KG1 (cell line): Measurements from ENCODE around the gene AUTS2.

ENCODE experiments used
- DNase-seq: peaks from one replicate; lab custom pipeline; 2025; lab: John Stamatoyannopoulos, UW

The AUTS2 gene

DNA sequence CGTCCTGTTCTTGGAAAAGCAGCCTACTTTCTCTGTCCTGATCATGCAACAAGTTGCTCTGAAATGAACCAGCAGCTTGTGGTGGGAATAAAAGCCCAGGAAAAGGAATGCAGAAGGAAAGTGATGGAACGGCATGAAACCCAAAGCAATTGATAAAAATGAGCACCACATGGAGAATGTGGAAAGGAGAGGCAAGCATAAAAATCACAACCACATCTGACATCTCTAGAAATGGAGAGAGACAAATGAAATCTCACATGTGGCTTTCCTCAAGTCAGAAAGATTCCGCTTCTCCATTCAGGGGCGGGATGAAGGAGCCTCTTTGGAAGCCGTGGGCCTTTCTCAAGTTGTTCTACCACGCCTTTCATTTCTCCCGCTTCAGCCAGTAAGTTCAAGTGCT, 902.0 kb downstream of the AUTS2 start:
- DNase-seq, result no peak

DNA sequence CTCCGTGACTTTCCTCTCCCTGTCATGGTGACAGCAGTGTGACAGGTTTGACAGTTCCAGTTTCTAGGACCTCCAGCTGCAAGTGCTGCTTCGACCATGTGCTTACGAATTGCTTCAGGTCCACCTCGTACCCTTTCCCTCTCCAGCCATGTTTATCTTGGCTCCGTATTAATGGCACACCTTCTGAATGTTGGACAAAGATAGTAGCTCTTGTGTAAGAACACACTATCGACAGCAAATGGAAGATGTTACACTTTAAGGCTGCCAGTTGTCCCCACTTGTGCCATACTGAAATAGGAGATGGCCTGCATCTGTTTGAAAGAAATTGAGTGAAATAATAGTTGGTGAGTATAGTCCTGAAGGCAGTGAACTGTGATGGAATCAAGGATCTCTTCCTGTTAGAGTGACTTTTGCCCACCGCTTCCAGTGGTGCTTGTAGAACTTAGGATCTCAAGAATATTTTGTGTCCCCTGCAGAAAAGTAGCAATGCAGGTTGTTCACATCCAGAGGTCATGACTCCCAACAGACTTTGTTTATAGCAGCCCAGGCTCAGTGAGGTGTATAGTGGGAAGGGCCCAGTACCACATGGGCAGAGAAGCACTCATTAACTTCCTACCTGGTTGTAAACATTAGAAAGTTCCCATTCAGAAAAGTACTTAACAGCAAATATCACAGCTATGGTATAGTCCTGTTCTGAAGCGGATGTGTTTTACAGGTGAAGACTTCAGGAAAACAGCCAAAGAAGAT, 904.0 kb downstream of the AUTS2 start:
- DNase-seq, result no peak

DNA sequence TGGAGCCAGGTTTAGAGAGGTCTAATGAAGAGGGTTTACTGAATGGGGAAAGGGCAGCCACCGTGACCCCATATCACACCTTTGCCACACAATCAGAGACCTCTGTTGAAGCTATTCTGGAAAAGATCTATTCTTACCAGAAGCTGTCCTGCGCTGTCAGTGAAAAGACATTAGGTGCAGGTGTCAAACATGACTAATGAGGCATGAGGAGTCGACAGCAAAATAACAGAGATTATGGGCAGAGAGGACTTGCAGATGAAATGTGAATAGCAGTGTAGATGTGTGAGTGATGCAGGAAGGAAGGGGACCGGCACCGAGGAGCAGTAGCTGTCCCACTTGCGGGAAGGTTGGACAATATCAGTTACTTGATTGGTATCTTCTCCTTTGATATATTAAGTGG, 906.0 kb downstream of the AUTS2 start:
- no peak for DNase-seq

DNA sequence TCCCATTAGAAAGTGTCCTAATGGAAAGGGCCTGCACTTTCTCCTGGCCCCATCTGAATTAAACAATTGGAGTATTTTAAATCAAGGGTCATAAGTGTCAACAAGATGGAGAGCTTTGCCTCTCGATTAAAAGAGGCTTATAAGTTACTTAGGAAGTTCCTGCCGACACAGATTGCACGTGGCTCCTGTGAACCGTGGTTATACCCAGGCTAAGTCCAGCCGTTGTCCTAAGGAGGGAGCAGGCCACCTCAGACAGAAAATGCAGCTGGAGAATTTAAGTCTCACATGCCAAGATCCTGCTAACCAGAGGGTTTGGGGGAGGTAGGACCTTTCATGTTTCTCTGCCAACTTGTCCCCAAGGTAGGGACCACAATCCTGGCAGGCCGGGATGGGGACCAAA, 907.2 kb downstream of the AUTS2 start:
- DNase-seq, result no peak

DNA sequence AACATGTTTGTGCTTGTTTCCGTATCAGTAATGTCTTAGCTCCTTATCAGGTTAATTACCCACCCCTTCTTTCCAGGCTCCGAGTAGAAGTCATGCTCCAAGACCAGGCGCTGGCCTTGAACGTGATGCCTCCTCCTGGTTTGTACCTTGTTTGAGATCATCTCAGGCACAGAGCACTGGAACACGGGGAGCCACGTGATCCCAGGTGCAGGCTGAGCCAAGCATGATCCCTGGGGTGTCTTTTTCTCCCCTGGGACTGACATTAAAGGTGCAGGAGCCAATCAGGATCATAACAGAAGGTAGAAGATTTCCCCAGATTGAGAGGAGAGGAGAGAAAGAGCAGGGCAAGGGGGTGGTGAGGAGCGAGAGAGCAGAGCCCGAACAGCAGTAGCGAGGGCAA, 907.6 kb downstream of the AUTS2 start:
- DNase-seq, result no peak

DNA sequence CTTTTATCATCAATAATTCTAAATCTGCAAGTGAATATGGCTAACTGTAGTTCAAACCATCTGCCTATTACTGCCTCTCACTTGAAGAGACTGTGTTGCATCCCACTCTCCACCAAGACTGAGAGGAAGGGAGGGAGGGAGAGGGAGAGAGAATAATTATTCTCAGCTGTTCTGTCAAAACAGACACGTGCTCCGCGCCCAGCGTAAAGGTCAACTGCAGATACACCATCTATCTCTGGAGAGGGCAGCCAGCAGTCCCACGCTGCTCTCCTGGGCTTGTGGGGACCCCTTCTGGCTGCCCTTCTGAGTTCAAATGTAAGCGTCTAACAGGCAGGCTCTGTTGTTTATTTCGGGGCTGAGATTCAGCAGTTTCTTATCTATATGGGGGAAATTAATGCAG, 908.2 kb downstream of the AUTS2 start:
- DNase-seq, result no peak

DNA sequence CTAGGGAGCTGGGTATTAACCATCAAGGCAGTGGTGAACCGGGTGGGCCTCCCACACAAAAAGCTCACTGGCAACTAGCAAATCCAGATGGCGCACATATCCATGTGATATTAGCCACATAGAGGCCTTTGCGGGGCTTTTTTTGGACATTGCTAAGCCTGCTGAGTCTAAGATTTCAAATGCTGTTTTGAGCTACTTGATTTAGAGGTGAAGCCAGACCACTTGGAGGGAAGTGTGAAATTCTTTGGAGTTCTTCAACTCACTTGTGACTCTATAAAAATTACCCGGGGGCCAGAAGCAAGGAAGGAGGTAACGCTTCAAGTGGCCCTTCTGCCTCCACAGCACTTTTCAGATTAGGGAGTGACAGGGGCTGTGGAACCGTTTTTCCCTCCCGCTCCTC, 913.9 kb downstream of the AUTS2 start:
- no peak for DNase-seq

DNA sequence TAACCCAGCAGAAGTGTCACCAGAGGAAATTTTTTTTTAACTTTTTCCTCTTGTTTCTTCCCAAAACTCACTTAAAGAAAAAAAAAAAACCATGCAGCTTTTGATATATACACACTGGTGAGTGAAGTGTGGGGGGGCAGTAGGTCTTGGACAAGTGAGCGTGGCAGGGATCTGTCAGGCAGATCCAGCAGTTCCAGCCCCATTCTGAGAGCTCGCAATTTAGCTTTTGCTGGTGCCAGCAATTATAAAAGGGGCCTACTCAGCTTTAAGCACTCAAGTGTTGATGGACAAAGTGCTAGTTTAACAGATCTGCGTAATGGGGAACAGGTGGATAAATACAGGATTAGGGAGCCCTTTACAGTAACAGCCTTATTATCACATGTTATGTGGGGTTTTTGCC, 914.5 kb downstream of the AUTS2 start:
- DNase-seq, result no peak

DNA sequence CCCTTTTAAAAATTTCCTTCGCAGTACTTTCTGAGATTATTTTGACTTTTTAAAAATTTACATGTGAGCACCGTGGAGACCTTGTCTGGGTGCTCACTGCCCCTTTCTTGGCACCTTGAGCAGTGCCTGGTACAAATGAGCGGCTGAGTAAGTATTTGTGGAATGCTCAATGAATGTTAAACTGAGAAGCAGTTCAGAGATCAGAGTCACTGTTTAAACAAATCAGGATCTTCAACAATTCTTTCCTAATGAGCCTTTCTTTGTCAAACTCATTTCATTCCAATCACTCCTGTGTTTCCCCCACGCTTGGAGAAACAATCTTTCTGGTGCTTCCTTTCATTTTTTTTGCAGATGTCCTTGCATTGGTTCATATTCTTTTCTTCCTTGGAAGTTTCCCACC, 922.3 kb downstream of the AUTS2 start:
- DNase-seq, result no peak

DNA sequence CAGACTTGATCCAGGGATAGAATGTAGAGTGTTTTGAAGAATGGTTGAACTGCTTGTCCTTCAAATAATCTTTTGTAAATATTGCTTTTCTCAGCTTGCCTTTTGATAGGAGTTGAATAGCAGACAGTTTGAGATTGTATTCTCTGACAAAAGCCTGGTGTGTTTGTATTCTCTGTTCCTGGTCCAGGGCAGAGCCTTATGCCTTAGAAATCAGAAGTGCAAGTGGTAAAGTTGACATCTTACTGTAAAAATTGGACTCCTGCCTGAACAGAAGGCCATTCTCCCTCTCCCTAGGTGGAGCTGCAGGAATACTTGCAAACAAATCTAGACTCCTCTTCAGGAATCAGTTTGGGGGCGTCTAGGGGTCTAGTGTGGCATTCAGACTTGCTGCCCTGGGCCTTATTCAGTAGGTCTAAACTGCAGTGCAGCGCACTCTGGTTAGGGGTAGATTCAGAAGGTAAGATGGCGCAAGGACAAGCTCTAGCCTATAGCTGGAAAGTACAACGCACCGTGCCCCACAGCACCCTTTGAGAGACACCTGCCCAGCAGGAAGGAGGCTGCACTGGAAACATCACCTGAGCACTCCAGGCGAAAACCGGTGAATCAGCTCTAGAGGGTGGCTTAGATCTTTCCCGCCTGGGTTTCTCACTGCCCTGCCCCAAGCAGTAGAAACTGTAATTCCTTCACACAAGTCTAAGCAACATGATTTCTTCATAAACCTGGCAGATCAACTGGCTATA, 925.1 kb downstream of the AUTS2 start:
- DNase-seq, result no peak

DNA sequence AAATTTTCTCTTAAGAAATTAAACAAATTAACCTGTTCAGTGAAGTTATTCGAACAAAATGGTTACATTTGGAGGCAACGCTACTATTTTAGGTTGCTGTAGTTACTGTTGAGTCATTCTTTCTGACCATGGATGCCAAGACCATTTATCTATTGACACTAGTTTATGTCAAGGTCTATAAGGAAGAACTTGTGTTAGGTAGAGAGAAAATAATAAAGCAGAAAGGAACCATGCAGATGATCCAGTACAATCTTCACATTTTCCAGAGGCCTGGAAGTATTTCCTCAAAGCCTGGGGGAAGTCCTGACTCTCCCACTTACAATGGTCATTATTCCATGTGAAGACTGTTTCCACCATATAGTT, 925.7 kb downstream of the AUTS2 start:
- no peak for DNase-seq

DNA sequence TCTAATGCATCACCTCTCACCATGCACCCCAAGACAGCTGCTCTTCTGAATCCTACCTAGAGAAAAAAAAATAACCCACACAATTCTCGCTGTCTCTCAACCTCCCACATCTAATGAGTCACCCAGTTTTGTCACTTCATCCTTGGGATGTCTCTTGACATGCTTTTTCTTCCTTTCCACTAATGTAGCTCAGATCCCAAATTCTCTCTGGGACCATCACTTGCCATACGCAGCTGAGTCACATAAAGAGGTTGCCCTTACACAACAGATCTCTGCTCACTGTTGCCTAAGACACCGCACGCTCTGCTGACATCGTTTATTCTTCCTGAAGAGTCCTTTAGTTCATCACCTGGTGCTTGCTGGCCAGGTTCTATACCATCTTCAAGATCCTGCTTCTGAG, 927.7 kb downstream of the AUTS2 start:
- DNase-seq, result no peak

DNA sequence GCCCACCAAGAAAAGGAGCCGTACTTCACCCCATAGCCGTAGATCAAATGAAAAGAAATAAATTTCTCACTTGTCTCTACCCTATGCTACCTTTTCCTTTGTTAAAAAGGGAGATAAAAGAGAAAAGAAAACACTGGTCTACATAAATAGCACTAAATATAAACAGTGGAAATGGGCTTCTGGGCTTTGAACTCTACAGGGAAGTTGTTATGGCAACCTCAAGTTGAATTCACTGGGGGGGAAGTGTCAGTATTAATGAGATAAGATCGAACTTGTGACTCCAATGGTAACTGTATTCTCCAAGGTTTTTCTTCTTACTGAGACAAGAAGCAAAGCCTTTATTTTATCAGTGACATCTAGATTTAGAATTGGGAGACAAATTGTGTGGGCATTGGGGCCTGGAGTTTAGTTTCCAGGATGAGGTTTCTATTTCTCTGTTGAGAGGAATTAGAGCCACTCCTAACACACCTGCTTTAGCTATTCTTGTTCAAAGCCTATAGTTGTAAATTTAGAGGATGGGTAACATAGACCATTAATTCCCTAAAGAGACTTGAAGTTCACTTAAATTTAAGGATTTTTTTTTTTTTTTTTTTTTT, 929.3 kb downstream of the AUTS2 start:
- DNase-seq, result no peak

DNA sequence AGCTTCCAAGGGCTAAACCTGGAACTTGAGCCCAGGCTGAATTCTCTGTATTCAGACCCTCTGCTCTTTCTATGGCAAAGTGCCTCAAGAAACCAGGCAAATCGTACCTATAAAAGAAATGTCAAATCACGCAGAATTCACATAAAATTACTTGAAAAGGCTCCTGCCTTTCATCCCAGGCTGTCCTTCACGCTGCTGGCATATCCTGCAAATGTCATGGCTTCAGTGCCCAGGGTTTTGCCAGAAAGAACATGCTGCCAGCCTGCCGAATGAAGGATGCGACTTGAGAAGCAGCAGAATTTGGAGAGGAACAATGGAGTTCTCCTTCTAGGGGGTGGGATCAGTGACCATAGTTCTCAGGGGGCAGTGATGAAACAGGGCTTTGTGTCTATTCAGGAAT, 931.2 kb downstream of the AUTS2 start:
- no peak for DNase-seq

DNA sequence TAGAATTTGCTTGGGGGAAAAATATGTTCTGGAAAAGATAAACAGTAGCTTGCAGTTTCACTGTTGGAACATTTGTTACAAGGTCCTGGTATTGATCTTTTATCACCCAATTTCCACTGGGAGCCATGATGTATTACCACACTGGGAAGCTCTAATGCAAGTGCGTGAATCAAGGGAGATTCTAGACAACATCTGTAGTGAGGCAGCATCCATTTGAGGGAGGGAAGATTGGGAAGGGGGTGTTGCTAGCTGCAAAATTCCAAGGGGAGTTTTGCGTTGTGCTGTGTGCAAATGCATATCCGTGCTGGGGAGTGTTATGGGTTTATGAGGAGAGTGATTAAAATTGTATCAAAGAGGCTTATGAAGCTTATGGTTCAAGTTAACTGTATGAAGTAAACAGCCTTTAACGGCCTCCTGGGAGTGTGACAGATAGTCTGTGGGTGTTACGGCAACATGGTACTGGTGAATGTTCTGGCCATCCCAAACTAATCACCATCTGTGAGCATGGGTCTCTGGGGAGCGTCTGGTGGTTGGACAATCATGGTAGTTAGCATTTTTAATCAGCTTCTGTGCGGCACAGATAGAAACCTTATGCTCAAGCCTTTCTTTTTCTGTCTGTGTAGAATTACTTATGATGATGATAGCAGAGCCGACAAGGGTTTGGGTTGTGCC, 931.8 kb downstream of the AUTS2 start:
- DNase-seq, result no peak

DNA sequence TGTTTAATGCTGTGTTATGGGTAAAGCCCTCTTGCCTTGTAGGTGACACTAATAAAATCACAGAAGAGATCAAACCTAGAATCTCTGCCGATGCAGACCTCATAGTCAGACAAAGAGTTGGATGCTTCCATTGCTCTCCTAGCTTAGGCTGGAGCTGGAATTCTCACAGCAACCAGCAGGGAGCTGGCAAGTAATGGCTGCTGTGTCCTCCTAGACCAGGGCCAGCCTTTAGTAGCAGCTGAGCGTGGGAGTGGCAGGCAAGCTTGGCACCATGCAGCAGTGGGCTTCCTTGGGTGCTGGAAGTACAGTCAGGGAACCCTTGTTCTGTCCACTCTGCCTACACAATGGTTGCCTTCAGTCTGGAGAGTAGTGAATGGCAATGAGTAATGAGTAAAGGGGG, 935.3 kb downstream of the AUTS2 start:
- DNase-seq, result no peak

DNA sequence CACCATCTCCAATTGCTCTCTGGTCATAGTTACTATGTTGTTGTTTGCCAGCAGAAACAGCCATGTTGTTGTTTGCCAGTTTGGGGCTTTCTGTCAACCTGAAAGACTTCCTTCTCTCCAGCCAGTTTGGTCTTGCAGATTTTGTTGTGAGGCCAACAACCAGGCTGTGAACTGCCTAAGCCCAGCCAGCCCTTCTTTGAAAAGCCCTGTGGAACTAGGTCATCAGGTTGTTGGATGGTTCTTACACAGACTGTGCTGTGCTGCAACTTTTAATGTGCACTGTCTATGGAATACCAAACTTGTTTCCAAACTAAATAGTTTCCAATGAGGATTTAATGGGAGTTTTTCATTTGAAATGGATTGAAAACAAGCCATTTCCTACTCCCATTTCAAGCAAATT, 940.9 kb downstream of the AUTS2 start:
- no peak for DNase-seq

DNA sequence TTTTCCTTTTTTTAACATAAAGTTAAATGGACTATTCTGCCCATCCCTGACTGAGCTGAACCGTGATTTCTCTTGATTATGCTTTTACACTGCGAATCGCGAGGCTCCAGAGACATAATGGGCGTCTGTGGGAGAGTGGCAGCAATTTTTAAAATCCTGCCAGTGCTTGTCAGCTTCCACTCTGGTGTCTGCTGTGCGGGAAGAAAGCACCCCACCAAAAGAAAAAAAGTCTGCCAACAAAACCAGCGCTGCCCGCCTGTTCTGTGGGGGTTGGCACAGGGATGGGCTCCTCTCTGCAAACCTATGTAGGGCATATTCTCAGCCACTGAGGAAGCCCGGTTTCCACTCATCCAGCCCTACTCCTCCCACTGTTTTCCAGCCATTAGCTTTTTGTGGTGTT, 941.3 kb downstream of the AUTS2 start:
- no peak for DNase-seq

DNA sequence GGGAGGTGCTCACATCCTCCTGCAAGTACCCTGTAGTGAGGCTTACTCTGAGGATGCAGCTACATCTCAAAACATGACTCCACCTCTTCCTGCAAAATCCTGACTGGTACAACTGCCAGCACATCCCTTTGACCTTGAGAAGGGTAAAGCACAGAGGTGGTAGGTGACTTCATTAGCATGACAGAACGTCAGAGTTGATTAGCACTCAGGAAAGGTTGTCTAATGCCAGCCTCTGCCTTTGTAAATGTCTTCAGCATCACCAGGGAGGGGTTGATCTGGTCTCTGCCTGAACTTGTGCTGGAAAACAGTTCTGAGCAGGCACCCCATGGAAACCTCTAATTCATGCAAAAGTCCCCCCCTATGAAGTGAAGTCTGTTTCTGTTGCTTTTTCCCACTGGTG, 942.4 kb downstream of the AUTS2 start:
- no peak for DNase-seq

DNA sequence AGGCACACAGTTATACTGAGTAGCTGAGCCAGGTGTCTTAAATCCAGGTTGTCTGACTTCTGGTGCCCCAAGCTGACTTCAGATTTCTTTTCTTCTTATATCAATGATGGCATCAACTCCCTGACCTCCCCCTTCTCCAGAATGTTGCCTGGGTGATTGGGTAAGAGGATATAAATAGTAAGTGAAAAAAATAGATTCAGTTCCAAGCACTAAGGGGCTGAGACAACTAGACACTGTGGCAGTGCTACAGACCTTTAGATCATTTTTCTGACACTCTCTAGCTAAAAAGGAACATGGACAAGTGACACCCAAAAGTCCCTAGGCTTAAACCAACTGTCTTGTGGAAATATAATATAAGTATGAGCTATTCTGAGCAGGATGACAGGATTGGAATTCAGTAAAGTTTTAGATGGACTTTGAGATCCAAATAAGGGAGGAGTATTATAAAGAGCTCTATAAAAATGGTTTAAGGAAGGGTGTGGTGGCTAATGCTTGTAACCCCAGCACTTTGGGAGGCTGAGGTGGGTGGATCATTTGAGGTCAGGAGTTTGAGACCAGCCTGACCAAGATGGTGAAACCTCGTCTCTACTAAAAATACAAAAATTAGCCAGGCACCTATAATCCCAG, 944.6 kb downstream of the AUTS2 start:
- DNase-seq, result no peak

DNA sequence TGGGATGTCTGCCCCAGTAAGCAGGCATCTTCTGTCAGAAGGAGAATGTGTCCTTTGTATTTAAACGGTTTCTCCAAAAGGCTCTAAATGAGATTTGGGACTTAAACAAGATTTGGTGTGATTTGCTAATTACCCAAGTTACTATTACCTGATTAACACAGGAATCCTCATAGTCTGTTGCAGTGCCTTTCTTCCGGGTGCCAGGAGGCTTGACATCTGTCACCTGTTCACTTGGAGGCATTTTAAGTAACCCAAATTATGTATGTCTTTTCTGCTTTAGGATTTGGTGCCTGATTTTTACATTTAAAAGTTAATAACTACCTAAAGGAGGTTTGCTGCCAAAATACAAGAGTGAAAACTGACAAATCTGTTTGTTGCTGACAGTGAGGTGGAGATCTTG, 945.7 kb downstream of the AUTS2 start:
- DNase-seq, result no peak

DNA sequence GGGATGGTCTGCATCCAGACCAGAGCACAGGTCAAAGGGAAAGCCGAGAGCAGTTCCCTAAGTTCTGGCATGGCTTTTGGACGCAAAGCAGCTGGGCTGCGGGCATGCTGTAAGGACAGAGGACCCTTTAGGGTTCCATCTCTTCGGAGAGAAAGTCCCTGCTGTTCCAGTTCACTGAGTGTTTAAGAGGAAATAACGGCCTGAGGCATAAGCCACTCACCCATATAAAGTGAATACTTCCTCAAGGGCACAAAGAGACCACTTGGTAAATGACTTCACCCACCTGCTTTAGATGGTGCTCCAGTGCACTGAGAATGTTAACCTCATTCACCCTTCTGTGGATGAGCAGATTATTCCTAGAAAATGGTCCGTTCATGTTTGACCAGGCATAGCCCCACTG, 946.9 kb downstream of the AUTS2 start:
- DNase-seq, result no peak

DNA sequence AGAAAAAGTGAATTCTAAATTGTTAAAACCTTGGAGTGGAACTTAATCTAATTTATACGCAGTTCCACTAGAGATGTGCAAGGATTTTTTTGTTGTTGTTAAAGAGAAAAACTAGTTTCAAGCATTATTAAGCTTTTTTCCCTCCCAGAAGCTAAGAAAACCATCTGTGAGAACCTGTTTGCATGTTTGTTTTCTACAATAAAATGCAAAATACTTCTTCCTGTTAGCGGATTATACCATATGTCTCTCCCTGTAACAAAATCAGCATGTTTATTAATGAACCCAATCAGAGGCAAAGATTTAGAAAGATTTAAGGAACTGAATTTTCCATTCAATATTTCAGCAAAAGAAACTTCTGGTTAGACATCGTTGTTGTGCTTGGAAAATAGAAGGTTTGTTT, 953.9 kb downstream of the AUTS2 start:
- DNase-seq, result no peak
